Measurements from ENCODE around the gene USH1C.
A peak's percentile ranks its signal among the peaks of the same experiment; 100 is the strongest.

Gene USH1C

GRCh38 chr11:17543574-17544180 is 539 bp downstream of the USH1C start:
- DNase-seq = no peak

- DNase-seq = no peak
These were observed 1.2 kb downstream of the USH1C start for GRCh38 chr11:17543041-17543440.

- no peak for DNase-seq
These were observed 2.0 kb downstream of the USH1C start for GRCh38 chr11:17542249-17542648.

- DNase-seq = no peak
These were observed 2.8 kb downstream of the USH1C start for GRCh38 chr11:17541330-17541885.

GRCh38 chr11:17540807-17541206 is 3.4 kb downstream of the USH1C start:
- no peak for DNase-seq

GRCh38 chr11:17538731-17539130 is 5.5 kb downstream of the USH1C start:
- no peak for DNase-seq

GRCh38 chr11:17538054-17538453 is 6.2 kb downstream of the USH1C start:
- no peak for DNase-seq

- no peak for DNase-seq
These were observed 7.0 kb downstream of the USH1C start for GRCh38 chr11:17537261-17537660.

- DNase-seq = no peak
These were observed 8.7 kb downstream of the USH1C start for GRCh38 chr11:17535488-17535887.

GRCh38 chr11:17533778-17534415 is 10.3 kb downstream of the USH1C start:
- DNase-seq = no peak

- DNase-seq = no peak
These were observed 10.9 kb downstream of the USH1C start for GRCh38 chr11:17533341-17533740.

GRCh38 chr11:17532784-17533183 is 11.4 kb downstream of the USH1C start:
- no peak for DNase-seq

- DNase-seq = no peak
These were observed 12.5 kb downstream of the USH1C start for GRCh38 chr11:17531636-17532113.

GRCh38 chr11:17531071-17531600 is 13.1 kb downstream of the USH1C start:
- no peak for DNase-seq

GRCh38 chr11:17529844-17530185 is 14.4 kb downstream of the USH1C start:
- DNase-seq = no peak

GRCh38 chr11:17528906-17529843 is 15.0 kb downstream of the USH1C start:
- DNase-seq = no peak

- peak; percentile 31 for DNase-seq
These were observed 16.0 kb downstream of the USH1C start for GRCh38 chr11:17528181-17528691.

- no peak for DNase-seq
These were observed 16.6 kb downstream of the USH1C start for GRCh38 chr11:17527628-17527995.

- no peak for DNase-seq
These were observed 17.1 kb downstream of the USH1C start for GRCh38 chr11:17526931-17527627.

GRCh38 chr11:17526326-17526725 is 17.9 kb downstream of the USH1C start:
- no peak for DNase-seq

- DNase-seq = no peak
These were observed 18.6 kb downstream of the USH1C start for GRCh38 chr11:17525570-17525969.

- DNase-seq = no peak
These were observed 20.0 kb downstream of the USH1C start for GRCh38 chr11:17524221-17524620.

Measured in CD4-positive, alpha-beta T cell treated with Interleukin-12 subunit alpha and Interleukin-12 subunit beta, for 1 hour (primary cell).